Activated T-cell treated with anti-CD3 and anti-CD28 coated beads, Interleukin-2, amount 50 U/mL, for 4 hours (primary cell): ENCODE data around the gene CACNA1A. TPM values are rescaled to one million over a fixed set of nuclear protein-coding genes. Genes with fewer than 3 reads are reported as not detected.

Experiments used
- ATAC-seq, 2 donors: fragments of 200-7000 bp; cut with Tn5 transposase; one replicate each; pipeline ENCODE4 v1.10.0; 2021
- DNase-seq: peaks from one replicate; pipeline ENCODE4 v3.0.0-alpha.2; 2020
- H3K27me3 Mint-ChIP-seq: one replicate; pipeline ENCODE4 v1.8.0; 2021; ENCODE audit warnings: low read depth, mixed read lengths
- H3K36me3 Mint-ChIP-seq: one replicate; pipeline ENCODE4 v1.8.0; 2022; ENCODE audit warnings: mixed read lengths; ENCODE audit not compliant: insufficient read depth
- H3K4me1 Mint-ChIP-seq: one replicate; pipeline ENCODE4 v1.8.0; 2021; ENCODE audit warnings: low read depth, mixed read lengths
- H3K4me3 Mint-ChIP-seq: one replicate; pipeline ENCODE4 v1.8.0; 2021; ENCODE audit warnings: mild to moderate bottlenecking, moderate library complexity, mixed read lengths
- H3K9me3 Mint-ChIP-seq: one replicate; pipeline ENCODE4 v1.8.0; 2021; ENCODE audit warnings: mixed read lengths
- total RNA-seq, 3 donors: library from RNA; stranded (reverse); gene quantifications; one replicate each; pipeline ENCODE4 v1.2.1, GENCODE V29; 2021

Gene CACNA1A
- total RNA-seq, 3 donors from 2014 or later = 0.16 to 0.43 (median 0.20) TPM

DNA sequence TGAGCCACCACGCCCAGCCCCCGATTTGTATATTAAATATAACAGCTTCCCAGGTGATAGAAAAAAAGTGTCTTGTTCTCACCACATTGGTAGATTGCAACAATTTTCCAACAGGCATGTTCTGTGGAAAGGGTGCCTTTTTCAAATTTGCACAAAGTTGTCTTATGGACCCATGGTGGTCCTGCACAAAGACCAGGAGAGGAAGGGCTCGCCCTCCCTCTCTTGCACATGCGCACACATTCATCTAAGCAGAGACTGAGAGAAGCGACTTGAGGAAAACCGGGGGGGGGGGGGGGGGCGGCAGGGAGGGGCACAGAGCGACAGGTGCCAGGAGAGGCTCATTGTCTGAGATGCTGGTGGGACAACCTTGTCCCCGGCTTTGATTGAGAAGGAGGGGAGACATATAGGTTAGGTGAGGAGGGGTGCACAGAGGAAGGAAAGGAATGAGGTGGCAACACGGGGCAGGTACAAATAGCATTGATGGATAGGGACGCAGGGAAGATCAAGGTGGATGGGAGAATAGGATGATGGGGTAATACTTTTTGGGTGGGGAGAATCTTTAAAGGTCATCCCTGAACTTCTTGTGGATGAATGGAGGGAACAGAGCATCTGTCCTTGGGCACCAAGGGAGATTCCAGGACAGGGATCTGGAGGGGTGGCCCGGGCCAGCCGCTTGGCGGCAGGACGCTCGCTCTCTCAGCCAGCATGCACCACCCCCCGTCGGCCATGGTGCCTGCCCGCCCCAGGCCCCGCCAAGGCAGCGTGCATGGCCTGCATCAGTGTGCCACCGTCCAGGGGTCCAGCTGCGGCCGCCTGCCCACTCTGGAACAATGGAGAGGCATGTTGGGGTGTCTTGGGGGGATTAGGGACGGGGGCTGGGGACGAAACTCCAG is 280.1 kb downstream of the CACNA1A start:
- Mint-ChIP-seq H3K4me1 (peaks cover 2% of the 10 kb centered on the region), H3K9me3 (no peaks in the 10 kb centered on the region), H3K27me3 (peaks cover 17% of the 10 kb centered on the region), H3K36me3 (no peaks in the 10 kb centered on the region), H3K4me3 (no peak overlapping the region)
- ATAC-seq = no peak
- DNase-seq = no peak

DNA sequence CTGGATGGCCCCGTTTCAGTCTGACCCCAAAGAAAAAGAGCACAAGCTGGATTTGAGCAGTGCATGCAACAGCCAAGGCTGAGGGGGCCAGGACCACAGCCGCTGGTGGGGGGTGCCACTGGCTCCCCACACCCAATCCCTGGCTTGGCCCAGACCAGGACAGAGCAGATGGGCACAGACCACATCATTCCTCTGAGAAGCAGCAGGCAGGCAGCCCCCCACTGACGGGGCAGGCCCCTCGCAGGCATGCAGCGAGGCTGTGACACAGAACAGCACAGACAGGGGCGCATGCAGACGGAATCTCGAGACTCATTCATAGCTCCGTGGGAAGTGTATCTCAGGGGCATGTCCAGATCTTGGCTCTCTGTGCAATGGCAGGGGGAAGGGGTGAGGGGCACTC is 281.2 kb downstream of the CACNA1A start:
- H3K4me1 Mint-ChIP-seq = peaks cover 5% of the 10 kb centered on the region
- H3K4me3 Mint-ChIP-seq = no peak overlapping the region
- H3K9me3 Mint-ChIP-seq = no peaks in the 10 kb centered on the region
- H3K36me3 Mint-ChIP-seq = no peaks in the 10 kb centered on the region
- H3K27me3 Mint-ChIP-seq = peaks cover 16% of the 10 kb centered on the region
- DNase-seq (no peak), ATAC-seq (no peak)

DNA sequence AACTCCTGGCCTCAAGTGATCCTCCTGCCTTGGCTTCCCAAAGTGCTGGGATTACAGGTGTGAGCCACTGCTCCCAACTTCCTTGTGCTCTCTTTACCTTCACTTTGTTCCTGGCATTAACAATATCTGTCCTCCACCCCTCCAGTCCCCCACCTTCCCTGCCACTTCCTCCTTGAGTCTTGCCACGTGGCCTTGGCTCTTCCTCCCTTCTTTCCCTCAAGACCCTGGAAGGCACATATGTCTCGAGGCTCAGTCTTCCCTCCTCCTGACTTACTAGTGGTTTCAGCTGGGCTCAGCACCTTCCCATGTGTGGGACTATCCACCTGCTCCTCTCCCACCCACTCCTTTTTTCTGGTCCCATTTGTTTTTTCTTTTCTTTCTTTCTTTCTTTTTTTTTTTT is 285.4 kb downstream of the CACNA1A start:
- DNase-seq (no peak), ATAC-seq (no peak)
- Mint-ChIP-seq H3K4me3 (no peak overlapping the region), H3K4me1 (peaks cover 8% of the 10 kb centered on the region), H3K27me3 (peaks cover 3% of the 10 kb centered on the region), H3K36me3 (no peaks in the 10 kb centered on the region), H3K9me3 (no peaks in the 10 kb centered on the region)

DNA sequence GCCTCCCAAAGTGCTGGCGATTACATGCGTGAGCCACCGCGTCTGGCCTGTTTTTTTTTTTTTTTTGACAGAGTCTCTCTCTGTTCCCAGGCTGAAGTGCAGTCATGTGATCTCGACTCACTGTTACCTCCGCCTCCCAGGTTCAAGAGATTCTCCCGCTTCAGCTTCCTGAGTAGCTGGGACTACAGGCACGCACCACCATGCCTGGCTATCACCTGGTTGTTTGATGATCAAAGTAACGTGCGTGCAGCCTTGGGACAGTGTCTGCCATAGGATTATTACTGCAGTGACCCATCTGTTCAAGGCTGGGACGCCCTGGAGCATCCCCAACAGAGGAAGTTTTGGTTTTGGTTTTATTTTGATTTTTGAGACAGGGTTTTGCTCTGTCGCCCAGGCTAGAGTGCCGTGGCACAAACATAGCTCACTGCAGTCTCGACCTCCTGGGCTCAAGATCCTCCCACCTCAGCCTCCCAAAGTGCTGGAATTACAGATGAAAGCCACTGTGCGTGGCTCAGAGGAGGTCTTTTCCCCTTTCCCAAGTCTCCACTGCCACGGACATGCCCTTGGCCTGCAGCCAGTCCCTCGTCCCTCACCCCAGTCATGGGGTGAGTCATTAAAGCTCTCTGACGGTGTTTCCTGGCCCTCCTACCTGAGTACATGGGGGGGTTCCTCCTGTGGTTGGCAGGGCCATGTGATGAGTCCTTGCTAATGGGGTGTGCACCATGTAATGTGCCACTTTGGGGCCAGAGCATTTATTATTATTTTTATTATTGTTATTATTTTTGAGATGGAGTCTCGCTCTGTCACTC is 290.5 kb downstream of the CACNA1A start:
- Mint-ChIP-seq H3K27me3 (no peaks in the 10 kb centered on the region), H3K4me1 (peaks cover 17% of the 10 kb centered on the region), H3K4me3 (peak overlapping the region; percentile 79), H3K36me3 (no peaks in the 10 kb centered on the region), H3K9me3 (no peaks in the 10 kb centered on the region)
- peak; percentile 68 to 80 for ATAC-seq
- peak; percentile 17 for DNase-seq

DNA sequence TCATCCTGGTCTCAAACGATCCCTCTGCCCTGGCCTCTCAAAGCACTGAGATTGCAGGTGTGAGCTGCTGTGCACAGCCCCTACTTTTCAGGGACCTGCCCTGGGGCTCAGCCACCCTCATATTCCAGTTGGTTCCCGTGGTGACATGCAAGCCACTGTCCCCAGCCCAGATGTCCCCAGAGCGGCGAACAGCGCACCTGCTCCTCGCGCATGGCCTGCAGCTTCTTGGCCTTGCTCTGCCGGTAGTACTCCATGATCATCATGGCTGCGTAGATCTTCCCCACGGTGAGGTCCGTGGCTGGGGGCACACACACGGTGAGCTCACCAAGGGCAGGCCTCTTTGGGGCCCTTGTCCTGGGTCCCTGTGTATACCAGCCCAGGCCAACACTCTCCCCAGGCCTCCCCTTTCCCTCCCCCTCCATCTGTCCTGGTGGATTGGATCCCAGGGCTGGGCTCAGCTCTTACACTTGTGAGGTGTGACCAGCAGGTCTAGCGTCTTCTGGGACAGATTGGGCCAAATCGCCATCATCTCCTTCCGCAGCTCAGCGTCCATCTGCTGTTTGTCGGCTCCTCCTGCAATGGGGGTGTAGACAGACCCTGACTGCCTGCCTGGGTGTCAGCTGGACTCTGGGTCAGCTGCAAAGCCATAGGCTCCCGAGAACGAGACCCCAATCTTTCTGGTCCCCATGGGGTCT is 292.1 kb downstream of the CACNA1A start:
- Mint-ChIP-seq H3K27me3 (no peaks in the 10 kb centered on the region), H3K9me3 (no peaks in the 10 kb centered on the region), H3K4me1 (peaks cover 22% of the 10 kb centered on the region), H3K4me3 (no peak overlapping the region), H3K36me3 (no peaks in the 10 kb centered on the region)
- no peak for DNase-seq
- ATAC-seq = no peak

DNA sequence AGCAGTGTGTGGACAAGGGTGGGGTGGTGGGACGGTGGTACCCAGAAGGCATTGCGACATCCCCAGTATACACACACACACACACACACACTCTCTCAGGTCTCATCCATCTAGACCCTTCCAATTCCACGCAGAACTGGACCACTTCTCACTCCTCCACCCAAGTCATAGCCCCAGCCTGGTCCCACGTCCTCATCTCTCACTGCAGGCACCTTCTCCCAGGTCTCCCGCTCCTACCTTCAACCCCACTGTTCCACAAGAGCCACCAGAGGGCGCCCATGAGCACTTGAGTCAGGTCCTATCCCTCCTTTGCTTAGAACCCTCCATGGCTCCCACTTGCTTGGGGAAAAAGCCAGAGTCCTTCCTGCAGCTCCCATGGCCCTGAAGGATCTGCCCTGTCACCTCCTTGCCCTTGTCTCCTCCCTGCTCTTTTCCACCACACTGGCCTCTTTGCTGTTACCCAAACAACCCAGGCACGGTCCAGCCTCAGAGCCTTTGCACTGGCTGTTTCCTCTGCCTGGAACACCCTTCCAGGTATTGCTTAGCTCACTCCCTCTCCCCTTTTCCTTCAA is 293.4 kb downstream of the CACNA1A start:
- Mint-ChIP-seq H3K27me3 (no peaks in the 10 kb centered on the region), H3K4me3 (no peak overlapping the region), H3K36me3 (no peaks in the 10 kb centered on the region), H3K4me1 (peaks cover 30% of the 10 kb centered on the region), H3K9me3 (no peaks in the 10 kb centered on the region)
- DNase-seq (peak; percentile 77), ATAC-seq (peak in 1 of 2 donors; percentile 20)

DNA sequence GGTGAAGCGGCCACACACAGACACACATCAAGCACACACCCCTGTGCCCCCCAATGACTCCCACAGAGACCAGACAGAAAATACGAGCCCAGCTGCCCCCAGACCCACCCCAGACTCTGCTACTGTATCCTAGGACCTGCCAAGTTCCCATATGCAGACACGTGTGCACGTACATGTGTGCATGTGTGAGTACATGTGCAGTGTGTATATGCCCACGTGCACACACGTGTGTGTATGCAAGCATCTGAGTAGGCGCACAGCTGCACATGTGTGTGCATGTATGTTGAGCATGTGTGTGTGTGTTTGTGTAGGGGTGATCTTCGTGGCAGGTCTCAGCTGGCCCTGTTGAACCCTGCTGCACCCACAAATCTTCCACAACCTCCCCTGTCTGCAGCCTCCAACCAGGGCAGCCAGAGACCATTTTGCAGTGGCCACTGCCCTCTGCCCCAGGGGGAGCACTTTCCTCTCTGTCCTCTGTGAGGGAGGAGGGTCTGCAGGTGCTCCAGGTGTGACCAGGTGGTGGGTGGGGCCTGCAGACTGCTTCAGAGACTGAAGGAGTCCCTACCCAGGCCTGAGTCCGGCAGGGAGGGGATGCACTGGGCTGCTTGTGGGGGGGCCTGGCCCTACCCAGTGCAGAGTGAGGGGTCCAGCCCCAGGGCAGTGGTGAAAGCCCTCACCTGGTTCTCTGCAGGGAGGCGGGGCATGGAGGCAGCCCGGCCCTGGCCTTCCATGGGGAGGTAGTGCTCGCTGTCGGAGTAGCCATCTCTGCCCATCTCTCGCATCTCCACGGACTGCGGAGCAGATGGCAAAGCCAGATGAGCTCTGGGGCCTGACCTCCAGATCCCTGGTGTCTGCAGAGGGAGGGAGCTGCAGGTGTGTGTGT is 294.6 kb downstream of the CACNA1A start:
- Mint-ChIP-seq H3K9me3 (no peaks in the 10 kb centered on the region), H3K4me1 (peaks cover 31% of the 10 kb centered on the region), H3K36me3 (no peaks in the 10 kb centered on the region), H3K4me3 (no peak overlapping the region), H3K27me3 (no peaks in the 10 kb centered on the region)
- DNase-seq (no peak), ATAC-seq (no peak)

DNA sequence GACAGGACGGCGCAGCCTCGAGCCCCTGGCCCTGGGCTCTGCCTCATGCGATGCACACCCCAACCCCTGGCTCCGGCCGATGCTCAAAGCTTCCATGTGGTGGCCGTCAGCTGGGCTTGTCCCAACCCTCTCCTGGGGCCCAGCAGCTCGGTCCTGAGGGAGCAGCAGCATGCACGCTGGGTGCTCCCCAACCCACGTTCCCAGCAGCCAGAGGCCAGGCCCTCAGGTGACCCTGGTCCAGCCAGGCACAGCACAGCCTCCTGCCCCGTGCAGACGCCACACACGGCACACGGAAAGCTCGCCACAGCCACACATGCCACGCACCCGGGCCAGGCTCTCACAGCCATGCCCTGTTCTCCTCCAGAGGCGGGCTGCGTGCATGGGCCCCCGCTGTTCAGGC is 295.3 kb downstream of the CACNA1A start:
- no peak overlapping the region for H3K4me3 Mint-ChIP-seq
- peaks cover 31% of the 10 kb centered on the region for H3K4me1 Mint-ChIP-seq
- no peaks in the 10 kb centered on the region for H3K9me3 Mint-ChIP-seq
- no peaks in the 10 kb centered on the region for H3K36me3 Mint-ChIP-seq
- no peaks in the 10 kb centered on the region for H3K27me3 Mint-ChIP-seq
- ATAC-seq (no peak), DNase-seq (no peak)

DNA sequence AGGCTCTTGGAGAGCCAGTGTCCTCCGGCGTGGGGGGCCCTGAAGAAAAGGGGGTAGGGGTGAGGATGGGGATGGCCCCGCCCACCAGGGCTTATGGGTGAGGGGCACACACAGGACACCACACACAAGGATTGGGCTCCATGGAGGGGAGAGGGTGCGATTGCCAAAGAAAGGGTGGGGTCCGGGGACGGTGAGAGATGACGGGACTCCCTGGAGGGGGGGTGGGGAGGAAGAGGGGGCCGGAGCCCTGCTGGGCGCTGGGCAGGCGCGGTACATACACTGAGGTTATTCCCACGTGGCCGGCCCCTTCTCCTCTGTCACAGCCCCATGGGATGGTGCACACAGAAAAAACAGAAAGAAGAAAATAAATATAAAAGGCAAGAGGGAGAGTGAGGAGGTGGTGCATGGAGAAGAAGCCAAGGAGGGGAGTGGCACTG is 295.9 kb downstream of the CACNA1A start:
- H3K9me3 Mint-ChIP-seq = no peaks in the 10 kb centered on the region
- no peaks in the 10 kb centered on the region for H3K36me3 Mint-ChIP-seq
- no peak for DNase-seq
- peaks cover 25% of the 10 kb centered on the region for H3K4me1 Mint-ChIP-seq
- no peak for ATAC-seq
- H3K27me3 Mint-ChIP-seq = no peaks in the 10 kb centered on the region
- H3K4me3 Mint-ChIP-seq = peak overlapping the region; percentile 13

DNA sequence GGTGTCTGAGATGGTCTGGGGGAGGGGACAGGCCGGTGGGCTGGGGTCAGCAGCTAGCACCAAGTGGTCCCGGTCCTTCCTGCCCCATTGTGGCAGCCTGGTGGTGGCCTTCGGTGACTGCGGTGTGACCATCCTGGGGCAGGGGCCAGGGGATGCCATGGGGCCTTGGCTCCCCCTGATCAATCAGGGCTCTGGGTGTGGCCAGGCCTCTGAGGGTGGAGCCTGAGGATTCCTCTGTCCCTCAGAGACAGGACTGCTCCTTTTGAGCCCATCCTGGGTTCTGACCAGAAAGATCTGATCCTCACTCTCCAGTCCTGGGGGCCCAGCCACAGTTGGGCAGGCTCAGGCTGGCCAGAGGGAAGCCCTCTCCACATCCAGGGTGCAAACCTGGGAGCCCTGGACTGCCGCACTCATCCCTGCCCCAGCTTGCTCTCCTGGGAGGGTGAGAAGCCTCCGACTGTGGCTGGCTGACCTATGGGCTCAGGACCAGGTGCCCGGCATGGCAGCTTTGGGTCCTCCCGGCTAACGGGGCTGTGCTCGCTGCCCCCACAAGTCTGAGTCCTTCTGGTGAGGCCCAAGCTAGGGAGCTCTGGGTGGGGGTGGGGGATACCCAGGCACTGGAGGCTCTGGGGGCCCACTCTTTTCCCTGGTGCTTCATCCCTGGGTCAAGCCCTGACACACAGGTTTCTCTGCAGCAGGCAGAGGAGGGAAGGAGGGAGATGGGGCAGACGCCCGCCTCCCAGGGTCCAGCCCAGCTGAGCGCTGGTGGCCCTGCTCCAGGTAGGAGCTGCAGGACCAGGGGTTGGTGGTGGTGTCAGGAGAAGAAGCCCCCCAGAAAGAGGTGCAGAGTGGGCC is 296.6 kb downstream of the CACNA1A start:
- Mint-ChIP-seq H3K9me3 (no peaks in the 10 kb centered on the region), H3K4me3 (peak overlapping the region; percentile 65), H3K4me1 (peaks cover 25% of the 10 kb centered on the region), H3K36me3 (no peaks in the 10 kb centered on the region), H3K27me3 (no peaks in the 10 kb centered on the region)
- ATAC-seq (no peak), DNase-seq (no peak)

DNA sequence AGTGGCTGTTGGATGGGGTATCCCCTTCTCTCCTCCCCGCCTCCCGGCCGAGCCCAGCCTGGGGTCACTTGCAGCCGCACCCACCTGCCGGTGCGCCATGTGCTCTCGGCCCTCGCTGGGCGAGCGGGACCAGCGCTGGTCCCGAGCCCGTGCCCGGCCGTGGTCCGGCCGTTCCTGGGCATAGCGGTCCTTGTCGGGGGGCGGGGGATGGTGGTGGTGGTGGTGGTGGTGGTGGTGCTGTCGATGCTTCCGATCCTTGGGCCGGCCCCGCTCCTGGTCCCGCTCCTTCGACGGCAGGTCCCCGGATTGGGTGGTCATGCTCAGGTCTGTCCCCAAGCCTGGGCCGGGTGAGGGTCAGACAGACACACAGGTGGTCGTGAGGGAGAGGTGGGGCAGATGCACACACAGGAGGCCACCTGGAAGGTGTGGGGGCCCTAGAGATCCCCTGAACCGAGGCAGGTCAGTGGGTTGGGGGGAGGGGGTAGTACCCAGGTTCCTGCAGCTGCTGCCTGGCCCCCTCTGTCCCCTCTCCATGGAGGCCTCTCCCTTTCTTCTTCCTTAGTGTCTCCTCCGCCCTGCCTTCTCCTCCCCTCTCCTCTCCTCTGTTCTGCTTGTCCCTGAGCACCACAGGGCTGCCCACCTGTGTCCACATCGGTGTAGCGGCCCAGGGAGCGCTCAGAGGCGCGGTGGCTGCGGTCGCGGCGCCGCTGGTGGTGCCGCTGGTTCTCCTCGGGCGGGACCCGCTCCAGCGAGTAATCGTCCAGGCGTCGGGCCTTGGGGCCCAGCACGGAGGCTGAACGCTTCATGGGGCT is 297.4 kb downstream of the CACNA1A start:
- Mint-ChIP-seq H3K36me3 (no peaks in the 10 kb centered on the region), H3K27me3 (no peaks in the 10 kb centered on the region), H3K9me3 (no peaks in the 10 kb centered on the region), H3K4me3 (peak overlapping the region; percentile 83), H3K4me1 (peaks cover 25% of the 10 kb centered on the region)
- DNase-seq = no peak
- ATAC-seq = peak; percentile 30 to 39
